Measurements from ENCODE around the gene SLC7A5.
A peak's percentile ranks its signal among the peaks of the same experiment; 100 is the strongest.
"Not testable (repeated sequence)": the region's sequence is repeated elsewhere in the genome, so short reads cannot be mapped to it uniquely, and the experiment has no call there.

The SLC7A5 gene

DNA sequence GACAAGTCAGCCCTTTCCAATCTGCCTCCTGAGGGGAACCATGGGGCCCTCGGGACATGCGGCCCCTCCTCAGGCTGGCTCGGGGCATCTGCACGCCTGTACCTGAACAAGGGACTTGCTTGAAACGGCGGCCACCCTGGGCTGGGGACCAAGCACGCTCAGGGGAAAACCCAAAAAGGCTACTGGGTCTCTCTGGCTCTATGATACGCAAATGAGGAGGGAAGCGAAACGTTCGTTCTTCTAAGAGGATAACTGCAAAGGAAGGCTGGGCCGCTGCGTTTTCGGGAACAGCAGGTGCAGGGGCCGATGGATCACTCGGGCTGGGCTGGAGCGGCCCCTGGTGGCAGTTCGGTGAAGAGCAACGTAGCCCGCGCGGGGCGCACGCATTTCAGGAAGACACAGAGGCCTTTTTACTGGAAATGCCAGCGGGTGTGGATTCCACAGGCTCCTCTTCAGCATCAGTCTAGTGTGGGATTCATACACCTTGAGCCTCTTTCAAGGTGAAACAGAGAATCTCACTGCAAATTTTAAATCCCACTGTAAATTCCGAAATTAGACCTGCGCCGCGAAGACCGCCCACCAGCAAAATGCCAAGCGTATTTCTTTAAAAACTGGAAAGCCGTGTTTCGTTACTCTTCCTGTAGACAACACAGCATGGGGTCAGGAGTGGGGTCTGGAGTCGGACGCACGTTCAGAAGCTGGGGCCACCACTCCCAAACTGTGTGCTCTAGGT lies 40.1 kb upstream of the SLC7A5 start:
- DNase-seq (ENCODE audit: low read depth, low spot score); POLR2A ChIA-PET; H3K4me3 ChIP-seq (ENCODE audit: low read depth, low read length): not testable (repeated sequence)
- CTCF ChIA-PET = interaction anchor here (0.6 to 5.0 kb wide), 17 partner anchors 9 to 143 kb away, joined by 3 to 40 read pairs (median 4); partner anchors contain the start of gene KLHDC4
- TF ChIP-seq, protein P1, sequence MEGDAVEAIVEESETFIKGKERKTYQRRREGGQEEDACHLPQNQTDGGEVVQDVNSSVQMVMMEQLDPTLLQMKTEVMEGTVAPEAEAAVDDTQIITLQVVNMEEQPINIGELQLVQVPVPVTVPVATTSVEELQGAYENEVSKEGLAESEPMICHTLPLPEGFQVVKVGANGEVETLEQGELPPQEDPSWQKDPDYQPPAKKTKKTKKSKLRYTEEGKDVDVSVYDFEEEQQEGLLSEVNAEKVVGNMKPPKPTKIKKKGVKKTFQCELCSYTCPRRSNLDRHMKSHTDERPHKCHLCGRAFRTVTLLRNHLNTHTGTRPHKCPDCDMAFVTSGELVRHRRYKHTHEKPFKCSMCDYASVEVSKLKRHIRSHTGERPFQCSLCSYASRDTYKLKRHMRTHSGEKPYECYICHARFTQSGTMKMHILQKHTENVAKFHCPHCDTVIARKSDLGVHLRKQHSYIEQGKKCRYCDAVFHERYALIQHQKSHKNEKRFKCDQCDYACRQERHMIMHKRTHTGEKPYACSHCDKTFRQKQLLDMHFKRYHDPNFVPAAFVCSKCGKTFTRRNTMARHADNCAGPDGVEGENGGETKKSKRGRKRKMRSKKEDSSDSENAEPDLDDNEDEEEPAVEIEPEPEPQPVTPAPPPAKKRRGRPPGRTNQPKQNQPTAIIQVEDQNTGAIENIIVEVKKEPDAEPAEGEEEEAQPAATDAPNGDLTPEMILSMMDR (IDR thresholded peaks at IDR 0.05; ENCODE audit: insufficient read depth, low read length, missing control alignments) = peak; percentile 87

DNA sequence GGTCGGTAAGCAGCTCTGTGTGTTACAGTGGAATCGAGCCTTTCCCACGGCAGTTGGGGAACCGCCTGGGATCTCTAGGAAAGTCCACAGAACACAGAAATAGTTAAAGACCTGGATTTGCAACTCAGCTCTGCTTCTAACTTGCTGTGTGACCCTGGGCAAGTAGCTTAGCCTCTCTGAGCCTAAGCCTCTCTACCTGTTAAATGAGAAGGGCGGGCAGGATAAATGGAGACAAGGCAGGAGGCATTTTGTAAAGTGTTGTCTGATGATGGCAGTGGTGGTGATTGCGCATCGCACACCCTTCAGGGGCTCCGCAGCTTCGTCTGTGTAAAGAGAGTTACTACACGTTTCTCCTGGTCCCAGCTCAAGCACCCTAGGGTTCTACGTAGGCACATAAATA lies 38.8 kb upstream of the SLC7A5 start:
- CTCF ChIA-PET = interaction anchor here (1.0 to 5.0 kb wide), 8 partner anchors 10 to 139 kb away, joined by 3 to 40 read pairs (median 5); no protein-coding TSS in a partner anchor
- POLR2A ChIA-PET; H3K4me3 ChIP-seq (ENCODE audit: low read depth, low read length); DNase-seq (ENCODE audit: low read depth, low spot score): not testable (repeated sequence)

DNA sequence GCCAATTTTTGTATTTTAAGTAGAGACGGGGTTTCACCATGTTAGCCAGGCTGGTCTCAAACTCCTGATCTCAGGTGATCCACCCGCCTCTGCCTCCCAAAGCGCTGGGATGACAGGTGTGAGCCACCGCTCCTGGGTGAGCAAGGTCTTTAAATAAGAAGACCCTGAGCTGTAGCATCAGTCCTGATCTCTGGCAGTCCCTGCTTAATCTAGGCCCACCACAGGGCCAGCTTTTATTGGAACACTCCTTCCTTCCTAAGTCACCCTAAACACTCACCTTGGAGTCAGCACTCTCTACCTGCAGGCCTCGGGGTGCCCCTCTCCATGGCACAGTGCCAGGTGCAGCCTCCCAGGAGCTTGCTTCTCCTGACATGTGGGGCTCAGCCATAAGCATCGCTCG lies 36.2 kb upstream of the SLC7A5 start:
- DNase-seq (ENCODE audit: low read depth, low spot score); H3K4me3 ChIP-seq (ENCODE audit: low read depth, low read length); POLR2A ChIA-PET: not testable (repeated sequence)
- CTCF ChIA-PET = interaction anchor here (1.0 to 5.0 kb wide), 6 partner anchors 9 to 137 kb away, joined by 3 to 40 read pairs (median 4); no protein-coding TSS in a partner anchor

DNA sequence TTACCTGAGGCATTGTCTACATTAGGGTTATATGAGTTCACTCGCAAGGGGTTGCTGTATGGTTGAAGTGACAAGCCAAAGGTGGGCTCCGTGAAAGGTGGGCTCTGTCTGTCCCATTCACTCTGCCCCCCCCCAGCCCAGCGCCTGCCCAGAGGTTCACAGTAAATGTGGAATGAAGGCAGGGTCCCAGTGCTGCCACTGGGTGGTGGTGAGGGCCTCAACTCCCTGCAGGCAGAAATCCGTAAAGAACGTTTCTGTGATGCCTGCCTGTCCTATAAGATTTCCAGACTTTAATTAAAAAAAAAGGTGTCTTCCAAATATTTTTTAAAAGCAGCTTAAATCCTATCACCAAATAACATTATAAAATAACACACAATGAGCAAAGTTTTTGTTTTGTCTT lies 35.7 kb upstream of the SLC7A5 start:
- CTCF ChIA-PET = interaction anchor here (1.0 to 5.0 kb wide), 4 partner anchors 33 to 137 kb away, joined by 3 to 40 read pairs (median 4); no protein-coding TSS in a partner anchor
- H3K4me3 ChIP-seq (ENCODE audit: low read depth, low read length); POLR2A ChIA-PET; DNase-seq (ENCODE audit: low read depth, low spot score): not testable (repeated sequence)

DNA sequence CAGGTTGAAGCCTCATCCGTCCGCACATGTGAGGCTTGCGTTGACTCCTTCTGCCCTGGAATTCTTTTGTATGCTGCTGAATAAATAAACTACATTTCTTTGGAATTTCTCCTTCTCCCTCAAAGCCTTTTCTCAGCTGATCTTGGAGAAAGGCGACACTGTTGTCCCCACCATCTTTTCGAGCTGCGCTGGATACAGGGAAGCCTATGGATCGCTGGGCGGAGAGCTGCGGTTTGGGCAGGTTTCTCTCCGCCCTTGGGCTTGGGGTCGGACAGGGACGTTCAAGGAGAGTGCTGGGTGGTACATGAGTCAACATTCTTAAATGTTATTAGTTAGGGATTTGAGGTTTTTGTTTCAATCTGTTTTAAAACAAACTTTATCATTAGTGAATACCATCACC lies 31.2 kb upstream of the SLC7A5 start:
- POLR2A ChIA-PET = interaction anchor here (1.4 kb wide), 1 partner anchor 121 kb away, joined by 4 read pairs; no protein-coding TSS in a partner anchor
- DNase-seq (ENCODE audit: low read depth, low spot score); H3K4me3 ChIP-seq (ENCODE audit: low read depth, low read length): not testable (repeated sequence)
- CTCF ChIA-PET = interaction anchor here (1.0 to 4.2 kb wide), 4 partner anchors 10 to 120 kb away, joined by 3 to 23 read pairs (median 6); no protein-coding TSS in a partner anchor

DNA sequence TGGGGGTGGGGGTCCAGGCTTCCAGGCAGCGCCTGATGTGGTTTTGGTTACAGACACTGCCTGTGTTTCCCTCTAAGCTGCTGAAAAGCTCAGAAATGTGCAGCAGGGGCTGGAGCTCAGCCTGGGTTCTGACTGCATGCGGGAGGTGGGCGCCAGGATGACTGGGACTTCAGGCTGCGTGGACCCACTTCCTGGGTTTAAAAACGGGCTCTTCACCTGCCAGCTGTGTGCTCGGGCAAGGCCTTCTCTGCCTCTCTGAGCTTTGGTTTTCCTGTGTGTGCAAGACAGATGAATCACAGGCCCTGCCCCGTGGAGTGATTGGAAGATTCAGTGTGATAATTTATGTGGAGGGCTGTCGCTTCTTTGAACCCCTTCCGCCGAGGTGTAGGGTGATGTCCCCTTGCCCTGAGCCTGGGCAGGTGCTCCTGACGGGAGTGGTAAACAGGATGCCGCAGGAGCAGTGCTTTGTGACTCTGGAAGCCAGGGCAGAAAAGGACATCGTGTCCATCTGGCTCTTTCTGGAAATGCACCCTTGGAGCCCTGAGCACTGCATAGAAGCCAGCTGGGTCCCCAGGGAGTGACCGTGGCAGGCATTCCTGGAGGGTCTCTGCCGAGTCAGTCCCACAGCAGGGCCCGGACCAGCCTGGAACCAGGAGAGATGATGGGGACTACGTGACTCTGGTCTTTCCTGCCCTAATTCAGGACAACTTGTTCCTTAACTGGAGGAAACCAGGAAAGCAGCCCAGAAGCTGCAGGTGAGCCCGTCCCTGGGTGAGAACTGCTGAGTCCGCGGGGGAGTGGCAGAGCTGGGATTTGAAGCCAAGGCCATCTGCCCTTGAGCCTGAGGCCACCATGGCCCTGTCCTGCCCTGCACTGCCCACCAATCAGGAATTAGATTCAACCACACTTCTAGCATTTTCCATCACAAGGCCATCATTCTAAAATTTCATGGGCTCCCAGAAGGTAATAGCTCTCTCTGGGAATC lies 28.5 kb upstream of the SLC7A5 start:
- CTCF ChIA-PET = interaction anchor here (0.7 to 2.4 kb wide), 7 partner anchors 10 to 129 kb away, joined by 3 to 11 read pairs (median 4); no protein-coding TSS in a partner anchor
- POLR2A ChIA-PET = no interaction called here
- TF ChIP-seq, protein P1 (IDR thresholded peaks at IDR 0.05; ENCODE audit: insufficient read depth, low read length, missing control alignments) = no peak
- no peak overlapping the region for H3K4me3 ChIP-seq (ENCODE audit: low read depth, low read length)
- no peak for DNase-seq (ENCODE audit: low read depth, low spot score)

DNA sequence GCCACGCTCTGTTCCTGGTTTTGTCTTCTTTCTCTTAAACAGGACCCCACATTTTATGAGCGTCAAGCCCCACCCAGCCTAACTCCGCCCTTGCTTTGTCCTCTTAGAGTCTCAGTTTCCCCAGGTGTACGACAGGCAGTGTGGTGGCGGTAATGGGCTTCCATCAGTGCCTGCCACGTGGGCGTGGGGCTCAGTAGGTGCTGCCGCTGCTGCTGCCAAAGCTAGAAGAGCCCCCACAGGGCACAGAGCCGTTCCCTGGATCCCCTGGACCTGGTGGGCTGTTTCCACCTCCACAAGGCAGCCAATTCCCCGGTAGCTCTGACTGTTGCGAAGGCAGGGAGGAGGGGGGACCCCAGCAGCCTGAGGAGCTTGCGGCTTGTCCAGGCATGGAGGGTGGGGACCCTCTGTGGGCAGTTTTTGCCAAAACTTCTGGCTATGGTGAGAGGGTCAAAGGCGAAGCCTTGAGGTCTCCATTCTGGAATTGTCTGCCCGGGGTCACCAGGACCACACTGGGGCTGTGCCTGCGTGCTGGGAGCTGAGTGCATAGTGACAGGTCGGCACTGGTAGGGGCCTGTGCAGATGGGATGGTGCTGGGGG lies 27.7 kb upstream of the SLC7A5 start:
- POLR2A ChIA-PET; H3K4me3 ChIP-seq (ENCODE audit: low read depth, low read length); DNase-seq (ENCODE audit: low read depth, low spot score): not testable (repeated sequence)
- CTCF ChIA-PET = interaction anchor here (1.2 to 2.4 kb wide), 5 partner anchors 9 to 120 kb away, joined by 3 to 11 read pairs (median 4); no protein-coding TSS in a partner anchor

DNA sequence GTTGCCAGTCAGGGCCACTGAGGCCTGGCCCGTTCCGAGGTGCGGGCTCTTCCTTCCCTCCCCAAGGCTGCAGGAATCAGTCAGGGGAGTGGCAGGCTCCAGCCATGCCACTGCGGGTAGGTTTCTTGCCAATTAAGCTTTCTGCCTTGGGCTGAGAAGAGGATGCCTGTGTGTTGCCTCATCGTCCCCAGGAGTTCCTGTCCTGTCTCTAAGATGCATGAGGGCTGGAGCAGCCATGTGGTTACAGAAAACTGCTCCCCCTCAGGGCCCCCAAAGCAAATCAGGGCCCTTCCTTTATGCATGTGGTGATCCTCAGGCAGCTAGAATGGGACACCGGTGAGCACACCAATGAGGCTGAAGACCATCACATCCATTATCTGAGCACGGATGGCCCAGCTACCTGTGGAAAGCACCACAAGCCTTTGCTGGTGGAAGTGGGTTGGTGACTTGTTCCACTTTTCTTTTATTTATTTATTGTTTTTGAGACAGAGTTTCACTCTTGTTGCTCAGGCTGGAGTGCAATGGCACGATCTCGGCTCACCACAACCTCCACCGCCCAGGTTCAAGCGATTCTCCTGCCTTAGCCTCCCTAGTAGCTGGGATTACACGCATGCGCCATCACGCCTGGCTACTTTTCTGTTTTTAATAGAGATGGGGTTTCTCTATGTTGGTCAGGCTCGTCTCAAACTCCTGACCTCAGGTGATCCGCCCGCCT lies 27.0 kb upstream of the SLC7A5 start:
- DNase-seq (ENCODE audit: low read depth, low spot score); H3K4me3 ChIP-seq (ENCODE audit: low read depth, low read length): not testable (repeated sequence)
- CTCF ChIA-PET = interaction anchor here (0.6 to 2.4 kb wide), 6 partner anchors 10 to 117 kb away, joined by 3 to 11 read pairs (median 4); no protein-coding TSS in a partner anchor
- POLR2A ChIA-PET = interaction anchor here (1.6 kb wide), 1 partner anchor 27 kb away, joined by 8 read pairs; the partner anchor contains the start of gene SLC7A5

All from AG04449 (cell line).